Vagina (tissue), 2 donors: ENCODE measurements around the gene GLP2R.

Experiments
- CTCF ChIP-seq, 3 experiments: fragments of 450-650 bp in 2 of 3; fragments of 200-600 bp in 1 of 3; sonication (generic) in 1 of 3; IDR thresholded peaks; one replicate each; pipeline ENCODE4 v1.5.1; 2017 to 2019; ENCODE audit warnings: antibody characterized with exemption in 3 of 3, mild to moderate bottlenecking in 2 of 3, moderate library complexity in 2 of 3
- POLR2A ChIP-seq, 2 donors: fragments of 450-650 bp; IDR thresholded peaks; one replicate each; pipeline ENCODE4 v1.6.1; 2017; ENCODE audit warnings: antibody characterized with exemption in 2 of 2, mild to moderate bottlenecking in 2 of 2, moderate library complexity in 2 of 2
- POLR2AphosphoS5 ChIP-seq, 2 donors: sonication (generic); formaldehyde crosslinking; IDR thresholded peaks; one replicate each; pipeline ENCODE4 v1.9.0; 2017; ENCODE audit warnings: antibody characterized with exemption in 2 of 2, mild to moderate bottlenecking in 2 of 2, low read depth in 1 of 2; ENCODE audit not compliant: insufficient read depth in 1 of 2

GRCh38 chr17:9839433-9839832, 13.7 kb downstream of the GLP2R start:
- TF ChIP-seq CTCF (IDR thresholded peaks at IDR 0.05) (no peak), POLR2A (IDR thresholded peaks at IDR 0.05) (no peak), POLR2AphosphoS5 (IDR thresholded peaks at IDR 0.05; ENCODE audit: insufficient read depth in 1 of 2, low read depth in 1 of 2) (no peak)
